ENCODE results near the gene ITGB8.

- no peak for TF ChIP-seq CTCF (IDR thresholded peaks at IDR 0.05 in 2 of 3, conservative IDR thresholded peaks at IDR 0.05 in 1 of 3; ENCODE audit: borderline replicate concordance in 1 of 3, insufficient read depth in 1 of 3, low read depth in 2 of 3, low read length in 2 of 3)
- TF ChIP-seq SP1 (IDR thresholded peaks at IDR 0.05; ENCODE audit: low read depth), result no peak
- no peak for TF ChIP-seq RAD21 (IDR thresholded peaks at IDR 0.05; ENCODE audit: low read depth)
Measured at GRCh38 chr7:20388084-20388483, 57.4 kb downstream of the ITGB8 start.
